Measurements from ENCODE around the gene ASPSCR1. TPM values are rescaled to one million over a fixed set of nuclear protein-coding genes. Genes with fewer than 3 reads are reported as not detected.

Gene ASPSCR1
- polyA plus RNA-seq, 1 donor, result 24.9 TPM

DNA sequence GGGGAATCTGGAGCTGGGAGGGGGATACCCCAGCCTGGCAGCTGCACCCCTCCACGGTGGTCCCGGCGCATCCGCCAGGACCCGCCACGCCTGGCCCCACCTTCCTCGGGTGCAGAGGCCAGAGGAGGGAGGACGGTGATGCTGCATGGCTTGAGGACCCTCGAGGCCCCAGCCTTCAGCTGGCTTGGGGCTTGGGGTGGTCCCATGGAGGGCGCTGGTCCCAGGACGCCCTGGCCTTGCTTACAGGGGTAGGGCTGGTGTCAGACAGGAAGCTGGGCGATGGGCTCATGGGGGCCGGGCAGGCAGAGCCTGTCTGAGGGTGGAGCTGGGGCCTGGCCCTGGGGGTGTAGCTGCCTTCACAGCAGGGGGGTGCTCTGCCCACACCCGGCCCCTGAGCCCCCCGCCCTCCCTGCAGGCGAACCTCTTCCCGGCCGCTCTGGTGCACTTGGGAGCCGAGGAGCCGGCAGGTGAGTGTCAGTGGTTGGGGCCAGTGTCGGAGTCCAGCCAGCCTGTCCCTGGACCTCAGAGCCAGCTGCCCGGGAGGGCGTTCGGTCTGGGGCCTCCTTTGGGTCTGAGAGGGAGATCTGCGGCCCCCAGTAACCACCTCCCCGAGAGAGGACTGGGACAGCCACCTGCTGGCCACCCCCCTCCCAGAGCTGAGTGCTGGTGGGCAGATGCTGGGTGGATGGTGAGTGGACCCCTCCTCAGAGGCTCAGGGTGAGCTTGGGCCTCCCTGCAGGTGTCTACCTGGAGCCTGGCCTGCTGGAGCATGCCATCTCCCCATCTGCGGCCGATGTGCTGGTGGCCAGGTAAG, 38.8 kb downstream of the ASPSCR1 start:
- Histone ChIP-seq H3K4me3 (ENCODE audit: low read length) (no peak overlapping the region), H3K27ac (ENCODE audit: low read length) (no peak overlapping the region), H3K27me3 (ENCODE audit: control insufficient read depth, insufficient read depth, low read length) (no peaks in the 10 kb centered on the region), H3K4me1 (ENCODE audit: control insufficient read depth, insufficient read depth, low read length) (peaks cover 5% of the 10 kb centered on the region), H3K36me3 (ENCODE audit: control insufficient read depth, insufficient read depth, low read length) (peaks cover 29% of the 10 kb centered on the region), H3K9me3 (ENCODE audit: control insufficient read depth, low read depth, low read length) (no peaks in the 10 kb centered on the region)
- DNase-seq, result no peak
- whole genome bisulfite sequencing (ENCODE audit: insufficient coverage, low lambda C conversion rate), result no CpG with 5 or more reads among the region's 28 CpGs

DNA sequence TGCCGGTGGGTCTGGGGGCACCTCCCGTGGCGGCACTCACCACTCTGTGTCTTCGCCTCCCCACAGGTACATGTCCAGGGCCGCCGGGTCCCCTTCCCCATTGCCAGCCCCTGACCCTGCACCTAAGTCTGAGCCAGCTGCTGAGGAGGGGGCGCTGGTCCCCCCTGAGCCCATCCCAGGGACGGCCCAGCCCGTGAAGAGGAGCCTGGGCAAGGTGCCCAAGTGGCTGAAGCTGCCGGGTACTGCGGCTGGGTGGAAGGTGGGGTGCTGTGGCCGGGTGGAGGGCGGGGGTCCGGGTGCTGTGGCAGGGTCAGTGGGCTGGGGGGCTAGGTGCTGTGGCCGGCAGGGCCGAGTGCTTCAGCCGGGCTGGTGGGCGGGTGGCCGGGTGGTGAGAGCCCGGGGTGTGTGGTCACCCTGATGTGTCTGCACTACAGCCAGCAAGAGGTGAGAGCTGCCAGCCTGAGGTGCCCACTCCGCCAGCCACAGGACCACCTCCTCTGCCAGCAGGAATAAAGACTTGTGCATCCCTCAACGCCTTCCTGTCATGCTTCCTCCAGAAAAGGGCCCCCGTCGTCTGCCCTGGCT, 39.5 kb downstream of the ASPSCR1 start:
- peaks cover 12% of the 10 kb centered on the region for H3K4me1 ChIP-seq (ENCODE audit: control insufficient read depth, insufficient read depth, low read length)
- no CpG with 5 or more reads among the region's 24 CpGs for WGBS (ENCODE audit: insufficient coverage, low lambda C conversion rate)

DNA sequence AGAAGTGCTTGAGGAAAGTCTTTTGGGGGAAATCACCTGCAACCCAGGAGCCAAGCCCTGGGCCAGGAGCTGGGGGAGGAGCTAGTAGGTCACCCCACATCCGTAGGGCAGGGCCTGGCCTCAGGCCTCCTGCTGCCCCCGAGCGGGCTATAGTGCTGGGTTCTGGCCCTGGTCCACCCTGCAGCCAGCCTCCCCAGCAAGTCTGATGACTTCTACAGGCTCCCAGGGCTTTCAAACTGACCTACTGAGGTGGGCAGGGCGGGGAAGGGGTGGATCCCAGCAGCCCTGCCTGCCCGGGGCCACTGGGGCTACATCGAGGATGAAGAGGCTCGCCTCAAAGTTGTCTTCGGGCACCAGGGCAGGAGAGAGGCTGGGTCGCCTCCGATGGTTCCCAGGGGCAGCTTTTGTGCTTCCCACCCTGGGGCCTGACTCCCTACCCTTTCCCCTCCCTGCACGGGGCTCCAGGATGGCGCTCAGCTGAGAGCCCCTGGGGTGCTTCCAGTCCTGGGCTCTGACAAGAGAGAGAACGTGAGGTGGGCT, 40.3 kb downstream of the ASPSCR1 start:
- H3K27me3 ChIP-seq (ENCODE audit: control insufficient read depth, insufficient read depth, low read length), result no peaks in the 10 kb centered on the region
- peaks cover 16% of the 10 kb centered on the region for H3K36me3 ChIP-seq (ENCODE audit: control insufficient read depth, insufficient read depth, low read length)
- no CpG with 5 or more reads among the region's 13 CpGs for WGBS (ENCODE audit: insufficient coverage, low lambda C conversion rate)

More for the DNA sequence above, 39.5 kb downstream of the ASPSCR1 start:
- DNase-seq, result no peak
- Histone ChIP-seq H3K36me3 (ENCODE audit: control insufficient read depth, insufficient read depth, low read length) (peaks cover 22% of the 10 kb centered on the region), H3K4me3 (ENCODE audit: low read length) (no peak overlapping the region), H3K27me3 (ENCODE audit: control insufficient read depth, insufficient read depth, low read length) (no peaks in the 10 kb centered on the region), H3K9me3 (ENCODE audit: control insufficient read depth, low read depth, low read length) (no peaks in the 10 kb centered on the region), H3K27ac (ENCODE audit: low read length) (no peak overlapping the region)

DNA sequence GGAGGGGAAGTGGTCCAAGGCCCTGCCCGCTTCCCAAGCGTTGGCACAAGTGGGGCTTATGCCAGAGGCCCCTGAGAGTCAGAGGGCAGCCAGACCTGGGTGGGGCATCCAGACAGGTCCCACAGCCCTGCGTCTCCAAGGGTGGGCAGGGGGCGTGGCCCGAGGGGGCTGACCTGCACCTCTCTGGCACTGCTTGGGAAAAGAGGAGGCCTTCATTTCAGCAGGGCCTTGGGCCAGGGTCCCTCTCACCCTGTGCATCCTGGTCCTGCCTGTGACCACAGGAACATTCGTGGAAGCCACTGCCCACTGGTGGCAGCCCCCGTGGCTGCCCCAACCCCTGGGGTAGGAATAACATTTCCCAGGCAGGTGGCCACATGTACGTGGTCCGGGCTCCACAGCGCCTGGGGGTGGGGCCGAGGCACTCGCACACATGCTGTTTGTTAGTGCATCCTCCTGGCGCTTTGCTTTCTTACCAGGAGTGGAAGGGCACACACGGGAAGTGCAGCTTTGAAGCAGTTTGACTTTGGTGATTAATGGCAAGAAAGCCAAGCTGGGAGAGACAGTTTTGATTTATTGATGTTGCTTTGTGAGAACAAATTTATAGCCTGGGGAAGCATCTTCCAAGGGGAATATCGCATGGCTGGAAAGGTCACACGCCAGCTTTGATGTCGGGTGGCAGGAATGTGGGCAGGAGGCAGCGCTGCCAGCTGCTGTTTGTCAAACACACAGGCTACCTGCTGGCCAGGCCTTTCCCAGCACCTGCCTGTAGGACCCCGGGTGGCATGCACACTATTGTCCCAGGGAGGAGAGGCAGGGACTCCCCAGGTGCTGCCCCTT, 40.9 kb downstream of the ASPSCR1 start:
- H3K36me3 ChIP-seq (ENCODE audit: control insufficient read depth, insufficient read depth, low read length), result peaks cover 16% of the 10 kb centered on the region

More for the DNA sequence above, 40.3 kb downstream of the ASPSCR1 start:
- Histone ChIP-seq H3K27ac (ENCODE audit: low read length) (no peak overlapping the region), H3K4me1 (ENCODE audit: control insufficient read depth, insufficient read depth, low read length) (peaks cover 15% of the 10 kb centered on the region), H3K4me3 (ENCODE audit: low read length) (no peak overlapping the region), H3K9me3 (ENCODE audit: control insufficient read depth, low read depth, low read length) (no peaks in the 10 kb centered on the region)
- DNase-seq, result no peak

DNA sequence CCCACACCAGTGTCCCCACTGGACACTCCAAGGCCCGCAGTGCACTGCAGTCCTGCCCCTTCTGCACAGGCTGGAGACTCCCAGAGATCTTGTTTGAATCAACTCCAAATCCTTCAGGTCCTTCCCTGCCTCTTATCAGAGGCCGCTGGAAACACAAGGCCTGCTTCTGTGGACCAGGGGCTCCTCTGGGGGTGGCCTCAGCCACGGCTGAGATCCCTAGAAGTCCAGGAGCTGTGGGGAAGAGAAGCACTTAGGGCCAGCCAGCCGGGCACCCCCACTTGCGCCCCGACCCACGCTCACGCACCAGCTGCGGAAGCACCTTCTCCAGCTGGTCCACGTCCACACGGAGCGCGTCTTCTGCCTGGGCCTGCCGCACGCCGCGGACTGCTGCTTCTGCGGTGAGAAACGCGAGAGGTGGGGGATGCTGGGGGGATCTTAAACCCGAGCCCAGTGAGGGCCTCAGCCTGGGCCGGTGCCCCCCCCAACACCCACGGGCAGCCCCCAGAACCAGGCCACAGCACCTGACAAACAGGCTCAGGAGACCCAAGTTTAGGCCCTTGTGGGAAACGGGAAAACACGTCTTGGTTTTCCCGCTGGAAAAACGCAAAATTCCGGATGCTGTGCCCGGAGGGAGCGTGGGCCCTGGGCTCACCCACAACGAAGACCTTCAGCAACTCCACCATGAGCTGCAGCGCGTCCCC, 41.7 kb downstream of the ASPSCR1 start:
- DNase-seq, result no peak
- no CpG with 5 or more reads among the region's 33 CpGs for WGBS (ENCODE audit: insufficient coverage, low lambda C conversion rate)
- peaks cover 19% of the 10 kb centered on the region for H3K4me1 ChIP-seq (ENCODE audit: control insufficient read depth, insufficient read depth, low read length)
- no peaks in the 10 kb centered on the region for H3K9me3 ChIP-seq (ENCODE audit: control insufficient read depth, low read depth, low read length)
- peaks cover 16% of the 10 kb centered on the region for H3K36me3 ChIP-seq (ENCODE audit: control insufficient read depth, insufficient read depth, low read length)
- no peak overlapping the region for H3K4me3 ChIP-seq (ENCODE audit: low read length)
- no peak overlapping the region for H3K27ac ChIP-seq (ENCODE audit: low read length)
- H3K27me3 ChIP-seq (ENCODE audit: control insufficient read depth, insufficient read depth, low read length), result no peaks in the 10 kb centered on the region

More for the DNA sequence above, 40.9 kb downstream of the ASPSCR1 start:
- WGBS (ENCODE audit: insufficient coverage, low lambda C conversion rate), result no CpG with 5 or more reads among the region's 19 CpGs
- no peaks in the 10 kb centered on the region for H3K27me3 ChIP-seq (ENCODE audit: control insufficient read depth, insufficient read depth, low read length)
- peaks cover 15% of the 10 kb centered on the region for H3K4me1 ChIP-seq (ENCODE audit: control insufficient read depth, insufficient read depth, low read length)
- no peak overlapping the region for H3K4me3 ChIP-seq (ENCODE audit: low read length)
- no peak for DNase-seq
- no peaks in the 10 kb centered on the region for H3K9me3 ChIP-seq (ENCODE audit: control insufficient read depth, low read depth, low read length)
- no peak overlapping the region for H3K27ac ChIP-seq (ENCODE audit: low read length)

DNA sequence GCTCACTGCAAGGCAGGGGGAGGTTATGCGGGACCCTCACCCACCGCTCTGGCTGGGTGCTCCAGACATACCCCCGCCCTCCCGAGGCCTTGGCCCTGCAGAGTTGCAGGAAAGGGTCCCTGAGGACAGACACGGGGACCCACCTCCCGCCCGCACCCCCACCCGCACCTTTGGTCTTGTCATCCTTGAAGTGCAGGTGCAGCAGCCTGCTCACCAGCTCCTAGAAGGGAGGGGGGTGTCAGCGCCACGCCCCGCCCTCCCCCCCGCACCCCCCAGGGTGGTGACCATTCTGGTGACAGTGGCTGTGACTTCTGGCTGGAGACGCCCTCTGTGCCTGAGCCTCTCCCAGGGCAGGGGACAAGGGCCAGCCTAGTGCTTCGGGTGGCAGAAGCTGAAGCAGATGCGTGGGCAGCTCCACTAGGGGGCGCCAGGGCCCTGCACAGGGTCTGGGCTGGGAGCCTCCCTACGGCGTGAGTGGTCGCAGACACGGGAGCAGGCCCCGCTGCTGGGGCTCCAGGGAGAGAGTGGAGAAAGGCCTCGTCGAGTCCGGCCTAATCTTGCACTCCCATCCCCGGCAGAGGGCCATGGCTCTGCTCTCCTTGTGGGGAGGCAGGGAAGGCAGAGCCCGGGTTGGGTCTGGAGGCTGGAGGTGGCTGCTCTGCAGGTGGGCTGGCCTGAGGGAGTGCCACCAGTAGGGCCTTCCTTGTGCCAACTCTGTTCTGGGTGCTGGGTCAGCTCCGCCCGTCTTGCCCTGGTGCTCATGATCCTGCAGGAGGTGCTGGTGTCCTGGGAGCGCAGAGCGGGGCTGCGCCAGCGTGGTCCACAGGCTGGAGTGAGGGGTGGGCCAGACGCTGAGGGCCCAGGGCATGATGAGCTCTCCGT, 42.5 kb downstream of the ASPSCR1 start:
- Histone ChIP-seq H3K27me3 (ENCODE audit: control insufficient read depth, insufficient read depth, low read length) (no peaks in the 10 kb centered on the region), H3K4me3 (ENCODE audit: low read length) (no peak overlapping the region), H3K27ac (ENCODE audit: low read length) (no peak overlapping the region), H3K9me3 (ENCODE audit: control insufficient read depth, low read depth, low read length) (no peaks in the 10 kb centered on the region), H3K36me3 (ENCODE audit: control insufficient read depth, insufficient read depth, low read length) (peaks cover 16% of the 10 kb centered on the region), H3K4me1 (ENCODE audit: control insufficient read depth, insufficient read depth, low read length) (peaks cover 23% of the 10 kb centered on the region)
- DNase-seq, result peak in 1 of 2 donors; percentile 41
- WGBS (ENCODE audit: insufficient coverage, low lambda C conversion rate), result no CpG with 5 or more reads among the region's 34 CpGs

DNA sequence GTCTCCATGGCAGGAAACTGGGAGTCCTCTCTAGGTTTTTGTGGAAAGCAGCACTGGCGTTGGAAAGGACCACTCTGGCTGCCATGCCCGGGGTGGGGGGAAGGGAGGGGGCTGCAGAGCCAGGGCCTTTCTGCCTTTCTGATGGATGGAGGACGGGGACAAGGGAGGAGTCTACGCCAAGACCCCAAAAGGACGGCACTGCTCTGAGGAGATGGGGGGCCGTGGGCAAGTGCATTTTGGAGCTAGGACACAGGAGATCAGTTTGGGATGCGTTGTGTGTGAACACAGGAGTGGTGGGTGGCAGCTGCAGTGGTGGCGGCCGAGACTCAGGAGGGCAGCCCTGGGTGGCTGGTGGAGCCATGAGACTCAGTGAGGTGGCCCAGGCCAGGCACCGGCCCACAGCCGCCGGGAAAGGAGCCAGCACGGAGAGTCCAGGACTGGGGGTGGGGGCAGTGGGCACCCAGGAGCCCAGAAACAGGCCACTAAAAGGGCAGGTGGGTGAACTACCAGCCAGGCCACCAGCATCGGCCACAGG, 43.2 kb downstream of the ASPSCR1 start:
- Histone ChIP-seq H3K9me3 (ENCODE audit: control insufficient read depth, low read depth, low read length) (no peaks in the 10 kb centered on the region), H3K36me3 (ENCODE audit: control insufficient read depth, insufficient read depth, low read length) (peaks cover 16% of the 10 kb centered on the region), H3K27me3 (ENCODE audit: control insufficient read depth, insufficient read depth, low read length) (no peaks in the 10 kb centered on the region), H3K4me3 (ENCODE audit: low read length) (no peak overlapping the region), H3K27ac (ENCODE audit: low read length) (no peak overlapping the region), H3K4me1 (ENCODE audit: control insufficient read depth, insufficient read depth, low read length) (peaks cover 23% of the 10 kb centered on the region)
- no CpG with 5 or more reads among the region's 14 CpGs for WGBS (ENCODE audit: insufficient coverage, low lambda C conversion rate)
- DNase-seq, result no peak

DNA sequence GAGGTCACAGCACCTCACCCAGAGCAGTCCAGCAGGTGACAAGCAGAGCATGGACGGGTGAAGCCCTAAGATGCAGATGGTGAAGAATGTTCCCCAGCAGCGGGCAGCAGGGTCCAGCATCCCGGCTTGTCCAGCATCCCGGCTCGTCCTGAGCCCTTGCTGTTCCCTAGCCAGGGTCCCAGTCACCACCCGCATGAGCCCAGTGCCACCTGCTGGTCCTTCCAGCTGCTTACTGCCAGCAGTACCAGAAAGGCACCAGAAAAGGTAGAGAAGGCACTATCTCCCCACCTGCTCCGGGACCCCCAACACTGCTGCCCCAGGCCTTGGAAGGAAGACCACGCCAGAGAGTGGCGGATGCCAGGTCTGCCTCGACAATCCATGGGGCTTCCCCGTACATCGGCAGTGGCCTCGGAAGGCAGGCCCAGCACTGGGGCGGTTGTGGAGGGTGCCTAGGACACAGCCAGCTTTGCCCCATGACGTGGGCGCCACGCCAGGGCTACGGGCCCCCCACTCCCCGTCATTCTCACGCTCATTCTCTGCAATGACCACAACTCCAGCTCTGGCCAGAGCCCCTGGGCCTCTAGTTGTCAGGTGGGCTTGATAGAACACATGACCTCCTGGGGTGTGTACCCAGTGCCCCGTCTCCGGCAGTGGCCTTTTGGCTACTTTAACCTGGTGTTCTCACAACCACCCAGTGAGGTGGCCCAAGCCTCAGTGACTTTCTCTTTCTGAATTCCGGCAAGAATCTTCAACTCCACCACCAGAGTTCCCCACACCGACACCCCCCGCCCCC, 43.9 kb downstream of the ASPSCR1 start:
- no peaks in the 10 kb centered on the region for H3K27me3 ChIP-seq (ENCODE audit: control insufficient read depth, insufficient read depth, low read length)
- H3K9me3 ChIP-seq (ENCODE audit: control insufficient read depth, low read depth, low read length), result no peaks in the 10 kb centered on the region
- no peak overlapping the region for H3K27ac ChIP-seq (ENCODE audit: low read length)
- H3K36me3 ChIP-seq (ENCODE audit: control insufficient read depth, insufficient read depth, low read length), result peaks cover 20% of the 10 kb centered on the region
- H3K4me3 ChIP-seq (ENCODE audit: low read length), result peak overlapping the region; percentile 97
- no CpG with 5 or more reads among the region's 25 CpGs for WGBS (ENCODE audit: insufficient coverage, low lambda C conversion rate)
- peak; percentile 53 to 54 for DNase-seq
- peaks cover 23% of the 10 kb centered on the region for H3K4me1 ChIP-seq (ENCODE audit: control insufficient read depth, insufficient read depth, low read length)
